ENCODE results near the gene NOX4.

DNA sequence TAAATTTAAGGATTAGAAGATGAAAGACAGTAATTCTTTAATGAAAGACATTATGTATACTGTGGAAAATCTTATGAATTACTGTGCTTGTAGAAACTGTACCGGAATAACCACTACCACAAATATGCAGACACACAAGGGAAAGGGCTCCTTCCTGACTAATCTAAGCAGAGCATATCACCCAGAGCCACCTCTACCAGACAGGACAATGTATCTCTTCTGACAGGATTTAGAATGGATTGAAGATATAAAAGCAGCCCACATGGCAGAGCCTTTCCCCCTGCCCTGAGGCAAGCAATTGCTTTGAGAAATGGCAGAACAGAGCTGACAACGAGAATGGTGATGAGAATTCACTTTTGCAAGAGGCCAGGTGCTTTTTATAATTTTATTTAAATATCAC lies 144.1 kb downstream of the NOX4 start:
- no peak for TF ChIP-seq CTCF (conservative IDR thresholded peaks at IDR 0.05)
- no peak for TF ChIP-seq EZH2 (IDR thresholded peaks at IDR 0.05; ENCODE audit: low read depth)

Measured in PC-9 (cell line).